Neural cell (in vitro differentiated cells): Measurements from ENCODE around the gene ZNF222. TPM values are rescaled to one million over a fixed set of nuclear protein-coding genes. Genes with fewer than 3 reads are reported as not detected.

ENCODE experiments used
- H2AFZ ChIP-seq: fragments of 200-600, 300-800 bp; sonication (generic), shearing (Covaris generic); 2 replicates; pipeline ENCODE4 v1.6.0; 2014; ENCODE audit warnings: low read depth, mild to moderate bottlenecking, antibody characterized with exemption, low read length, moderate library complexity
- H3F3A ChIP-seq: fragments of 200-600 bp; shearing (Covaris generic); 2 replicates; pipeline ENCODE4 v1.6.1; 2016; ENCODE audit warnings: mild to moderate bottlenecking, moderate library complexity, mixed read lengths, antibody characterized with exemption, low read length; ENCODE audit not compliant: insufficient read depth, poor library complexity, severe bottlenecking
- H3K27ac ChIP-seq: fragments of 200-600, 300-800 bp; sonication (generic), shearing (Covaris generic); 2 replicates; pipeline ENCODE4 v1.5.1; 2014; ENCODE audit warnings: mild to moderate bottlenecking, low read length, moderate library complexity
- H3K27me3 ChIP-seq: fragments of 300-800, 200-600 bp; sonication (generic), shearing (Covaris generic); 2 replicates; pipeline ENCODE4 v1.6.0; 2014; ENCODE audit warnings: mild to moderate bottlenecking, low read depth, low read length, moderate library complexity; ENCODE audit not compliant: insufficient read depth
- H3K36me3 ChIP-seq: fragments of 300-800, 200-600 bp; sonication (generic), shearing (Covaris generic); 2 replicates; pipeline ENCODE4 v1.5.1; 2014; ENCODE audit warnings: mild to moderate bottlenecking, antibody characterized with exemption, low read length, moderate library complexity; ENCODE audit not compliant: insufficient read depth
- H3K4me2 ChIP-seq: fragments of 300-800, 200-600 bp; sonication (generic), shearing (Covaris generic); 2 replicates; pipeline ENCODE4 v1.6.0; 2014; ENCODE audit warnings: mild to moderate bottlenecking, low read length
- H3K4me3 ChIP-seq: fragments of 300-800, 200-600 bp; sonication (generic), shearing (Covaris generic); 2 replicates; pipeline ENCODE4 v1.5.1; 2014; ENCODE audit warnings: mild to moderate bottlenecking, low read length, moderate library complexity
- H3K79me2 ChIP-seq: fragments of 200-600 bp; shearing (Covaris generic); replicated peaks from 2 replicates; pipeline ENCODE4 v1.6.0; 2014; ENCODE audit warnings: mild to moderate bottlenecking, low read length, moderate library complexity; ENCODE audit not compliant: insufficient read depth
- H3K9ac ChIP-seq: fragments of 300-800, 200-600 bp; sonication (generic), shearing (Covaris generic); 2 replicates; pipeline ENCODE4 v1.6.1; 2016; ENCODE audit warnings: mild to moderate bottlenecking, low read length, mixed read lengths
- H3K9me2 ChIP-seq: fragments of 200-600 bp; shearing (Covaris generic); 2 replicates; pipeline ENCODE4 v1.6.1; 2016; ENCODE audit warnings: mild to moderate bottlenecking, low read length, mixed read lengths; ENCODE audit not compliant: insufficient read depth
- H3K9me3 ChIP-seq: fragments of 200-600, 300-800 bp; sonication (generic), shearing (Covaris generic); 2 replicates; pipeline ENCODE4 v1.6.1; 2016; ENCODE audit warnings: mild to moderate bottlenecking, mixed run types, low read length, moderate library complexity, mixed read lengths
- H4K20me1 ChIP-seq: fragments of 200-600 bp; shearing (Covaris generic); 2 replicates; pipeline ENCODE4 v1.6.1; 2016; ENCODE audit warnings: mild to moderate bottlenecking, mixed run types; ENCODE audit not compliant: insufficient read depth
- CTCF ChIP-seq: fragments of 450-650 bp; IDR thresholded peaks from 2 replicates; pipeline ENCODE4 v1.5.1; 2014; ENCODE audit warnings: antibody characterized with exemption, mild to moderate bottlenecking, moderate library complexity; ENCODE audit not compliant: poor library complexity, severe bottlenecking
- EP300 ChIP-seq: fragments of 450-650 bp; conservative IDR thresholded peaks from 2 replicates; pipeline ENCODE4 v1.6.1; 2014; ENCODE audit warnings: antibody characterized with exemption, mild to moderate bottlenecking, moderate library complexity; ENCODE audit not compliant: poor library complexity, severe bottlenecking
- EZH2 ChIP-seq: fragments of 200-600, 300-800 bp; shearing (Covaris generic), sonication (generic); IDR thresholded peaks from 2 replicates; pipeline ENCODE4 v1.6.1; 2014; ENCODE audit warnings: antibody characterized with exemption, low read length, borderline replicate concordance, mild to moderate bottlenecking; ENCODE audit not compliant: insufficient read depth, poor library complexity, severe bottlenecking
- MXI1 ChIP-seq: fragments of 450-650 bp; conservative IDR thresholded peaks from 2 replicates; pipeline ENCODE4 v1.6.1; 2014; ENCODE audit warnings: antibody characterized with exemption, mild to moderate bottlenecking; ENCODE audit not compliant: poor library complexity, severe bottlenecking
- POLR2AphosphoS5 ChIP-seq: IDR thresholded peaks from 2 replicates; pipeline ENCODE4 v1.6.1; 2012
- RAD21 ChIP-seq: fragments of 450-650 bp; conservative IDR thresholded peaks from 2 replicates; pipeline ENCODE4 v1.6.1; 2014; ENCODE audit warnings: antibody characterized with exemption, mild to moderate bottlenecking, moderate library complexity
- REST ChIP-seq: IDR thresholded peaks from 2 replicates; pipeline ENCODE4 v1.6.1; 2012; ENCODE audit warnings: borderline replicate concordance
- polyA plus RNA-seq: library from polyadenylated mRNA; depleted of rRNA; stranded (reverse); fragments of >200 nt; gene quantifications from 2 replicates; pipeline ENCODE4 v1.2.3, GENCODE V29; 2014

ZNF222 gene
- polyA plus RNA-seq, 1 donor from 2014 or later, result 38.4 TPM

- Histone ChIP-seq H3K9me2 (no peaks in the 10 kb centered on the region), H2AFZ (no peak overlapping the region), H3K27me3 (no peaks in the 10 kb centered on the region), H4K20me1 (no peaks in the 10 kb centered on the region), H3K4me2 (no peak overlapping the region), H3K36me3 (no peaks in the 10 kb centered on the region), H3K79me2 (no peaks in the 10 kb centered on the region), H3K9me3 (no peaks in the 10 kb centered on the region), H3K4me3 (no peak overlapping the region), H3K9ac (no peak overlapping the region), H3K27ac (no peak overlapping the region), H3F3A (no peaks in the 10 kb centered on the region)
- no peak for TF ChIP-seq CTCF
- no peak for TF ChIP-seq RAD21
- no peak for TF ChIP-seq EP300
- TF ChIP-seq MXI1, result no peak
Observed at GRCh38 chr19:44042147-44042546, 17.0 kb downstream of the ZNF222 start.

GRCh38 chr19:44050740-44051649, 25.8 kb downstream of the ZNF222 start:
- H3K4me3 ChIP-seq, result peak overlapping the region; percentile 90
- H4K20me1 ChIP-seq, result no peaks in the 10 kb centered on the region
- no peaks in the 10 kb centered on the region for H3F3A ChIP-seq
- peak overlapping the region; percentile 55 for H3K27ac ChIP-seq
- no peaks in the 10 kb centered on the region for H3K36me3 ChIP-seq
- H3K27me3 ChIP-seq, result no peaks in the 10 kb centered on the region
- peak overlapping the region; percentile 77 for H3K9ac ChIP-seq
- H3K9me2 ChIP-seq, result no peaks in the 10 kb centered on the region
- peak overlapping the region; percentile 96 for H2AFZ ChIP-seq
- no peak overlapping the region for H3K4me2 ChIP-seq
- H3K79me2 ChIP-seq, result peaks cover 16% of the 10 kb centered on the region
- no peak for TF ChIP-seq MXI1
- peak; percentile 5 for TF ChIP-seq EP300
- TF ChIP-seq EZH2, result no peak
- no peak for TF ChIP-seq CTCF
- no peak for TF ChIP-seq REST
- TF ChIP-seq RAD21, result no peak
- no peak for TF ChIP-seq POLR2AphosphoS5
- no peaks in the 10 kb centered on the region for H3K9me3 ChIP-seq
